HepG2 (cell line): Measurements from ENCODE around the gene MND1. TPM values are rescaled to one million over a fixed set of nuclear protein-coding genes. Genes with fewer than 3 reads are reported as not detected.

Source experiments
- ATAC-seq: fragments of 200-7000 bp; cut with Tn5 transposase; 3 replicates; pipeline ENCODE4 v1.9.1; 2020; ENCODE audit warnings: mild to moderate bottlenecking, moderate library complexity
- BruUV-seq: library from RNA; stranded (reverse); fragments of 400-500 nt; replicated peaks from 2 replicates; lab custom pipeline; 2021; lab: Mats Ljungman, UMichigan
- CTCF ChIA-PET: fragments of 300-600 bp; formaldehyde crosslinking; extraction: SDS; loops from one replicate; lab custom pipeline; 2021; ENCODE audit warnings: low total read pairs, inconsistent platforms, low intra/inter-chr PET ratio; lab: Yijun Ruan, JAX
- POLR2A ChIA-PET: fragments of 350-600 bp; sonication (Branson Sonifier 250); formaldehyde crosslinking; loops from one replicate; lab custom pipeline; 2020; ENCODE audit warnings: antibody characterized with exemption, inconsistent platforms; lab: Yijun Ruan, JAX
- DNase-seq: peaks from one replicate; pipeline ENCODE4 v3.0.0-alpha.2; 2015; ENCODE audit warnings: low spot score
- FAIRE-seq: peaks from 3 replicates; lab custom pipeline; 2011; peaks lifted over from hg19 to GRCh38; lab: Jason Lieb, UNC
- H2AFZ ChIP-seq: one replicate; pipeline ENCODE4 v1.6.1; 2011; ENCODE audit warnings: low read length, inconsistent platforms
- H3K27ac ChIP-seq: fragments of 300-600 bp; 3 replicates; pipeline ENCODE4 v1.8.0; 2011; ENCODE audit warnings: mixed run types, mild to moderate bottlenecking, mixed read lengths, low read length, inconsistent platforms; ENCODE audit not compliant: insufficient read depth; ENCODE audit errors: extremely low read length
- H3K27me3 ChIP-seq, 2 experiments: fragments of 200-600 bp in 1 of 2; 2 replicates in 1 of 2; 3 replicates in 1 of 2; pipeline versions ENCODE4 v1.6.0 to v1.8.0; 2011; ENCODE audit warnings: low read length in 2 of 2, mild to moderate bottlenecking in 2 of 2, moderate library complexity in 2 of 2, inconsistent platforms in 1 of 2; ENCODE audit not compliant: insufficient read depth in 2 of 2, control insufficient read depth in 1 of 2
- H3K36me3 ChIP-seq, 2 experiments: fragments of 200-600 bp in 1 of 2; replicated peaks in 1 of 2; 2 replicates in 1 of 2; 3 replicates in 1 of 2; pipeline versions ENCODE4 v1.5.1 to v1.8.0; 2011; ENCODE audit warnings: low read length in 2 of 2, inconsistent platforms in 1 of 2; ENCODE audit not compliant: insufficient read depth in 2 of 2, control insufficient read depth in 1 of 2
- H3K4me1 ChIP-seq: 2 replicates; pipeline ENCODE4 v1.5.1; 2012; ENCODE audit warnings: low read length, inconsistent platforms; ENCODE audit not compliant: insufficient read depth
- H3K4me2 ChIP-seq: 2 replicates; pipeline ENCODE4 v1.6.0; 2011; ENCODE audit warnings: low read depth, low read length, inconsistent platforms
- H3K4me3 ChIP-seq, 3 experiments: fragments of 200-600 bp in 1 of 3; sonication (generic), shearing (Covaris generic) in 1 of 3; replicated peaks in 1 of 3; 2 replicates each; pipeline ENCODE4 v1.5.1; 2011 to 2016; ENCODE audit warnings: low read length in 3 of 3, inconsistent platforms in 2 of 3, low read depth in 2 of 3, mild to moderate bottlenecking in 2 of 3, control low read depth in 1 of 3, mixed read lengths in 1 of 3; ENCODE audit not compliant: insufficient read depth in 1 of 3
- H3K79me2 ChIP-seq: one replicate; pipeline ENCODE4 v1.6.1; 2011; ENCODE audit warnings: low read length, inconsistent platforms; ENCODE audit not compliant: insufficient read depth
- H3K9ac ChIP-seq: 2 replicates; pipeline ENCODE4 v1.6.0; 2011; ENCODE audit warnings: mild to moderate bottlenecking, low read depth, low read length, inconsistent platforms; ENCODE audit not compliant: insufficient read depth
- H3K9me3 ChIP-seq: 2 replicates; pipeline ENCODE4 v1.5.1; 2012; ENCODE audit warnings: mild to moderate bottlenecking, low read length
- H4K20me1 ChIP-seq: 2 replicates; pipeline ENCODE4 v1.6.0; 2011; ENCODE audit warnings: inconsistent platforms, mild to moderate bottlenecking, low read length, moderate library complexity; ENCODE audit not compliant: insufficient read depth
- AFF4 ChIP-seq: sonication (generic); formaldehyde crosslinking; IDR thresholded peaks from 2 replicates; pipeline ENCODE4 v1.4.0; 2020; ENCODE audit warnings: missing genetic modification reagents
- AGO2 ChIP-seq: fragments of 200-400 bp; formaldehyde crosslinking; optimal IDR thresholded peaks from 2 replicates; pipeline ENCODE3; 2017; ENCODE audit warnings: mild to moderate bottlenecking, low read depth, low read length, moderate library complexity
- CEBPB ChIP-seq: IDR thresholded peaks from 2 replicates; pipeline ENCODE4 v1.6.1; 2011; ENCODE audit warnings: low read depth, low read length, improper control_type of control experiment, borderline replicate concordance
- FOXP1 ChIP-seq, 2 experiments: fragments of 450-650 bp in 1 of 2; IDR thresholded peaks; 2 replicates each; pipeline ENCODE4 v1.6.1; 2017 to 2018; ENCODE audit warnings: antibody characterized with exemption in 1 of 2
- HDAC6 ChIP-seq: fragments of 200-600 bp; sonication (generic); IDR thresholded peaks from 2 replicates; pipeline ENCODE4 v1.7.0; 2017; ENCODE audit warnings: mild to moderate bottlenecking, antibody characterized with exemption, low read length, low read depth
- MIER2 ChIP-seq: IDR thresholded peaks from 2 replicates; pipeline ENCODE4 v1.6.1; 2016; ENCODE audit warnings: missing biosample characterization, missing genetic modification reagents
- PHF5A ChIP-seq: IDR thresholded peaks from one replicate; pipeline ENCODE4 v1.6.1; 2018; ENCODE audit warnings: low read depth, missing genetic modification reagents; ENCODE audit not compliant: unreplicated experiment
- RARA ChIP-seq: IDR thresholded peaks from 2 replicates; pipeline ENCODE4 v1.6.1; 2016; ENCODE audit warnings: missing genetic modification reagents, missing compliant biosample characterization
- SRY ChIP-seq: sonication (generic); formaldehyde crosslinking; IDR thresholded peaks from 2 replicates; pipeline ENCODE4 v1.8.0; 2022; ENCODE audit warnings: mild to moderate bottlenecking, missing genetic modification reagents
- ZBTB1 ChIP-seq: sonication (generic); formaldehyde crosslinking; IDR thresholded peaks from 2 replicates; pipeline ENCODE4 v1.4.0; 2020; ENCODE audit warnings: missing genetic modification reagents, borderline replicate concordance
- ZNF382 ChIP-seq: sonication (generic); formaldehyde crosslinking; IDR thresholded peaks from 2 replicates; pipeline ENCODE4 v1.5.0; 2020; ENCODE audit warnings: missing genetic modification reagents, mild to moderate bottlenecking, borderline replicate concordance
- ZNF768 ChIP-seq: sonication (generic); formaldehyde crosslinking; IDR thresholded peaks from 2 replicates; pipeline ENCODE4 v1.4.0; 2020; ENCODE audit warnings: missing genetic modification reagents
- WGBS: methylation state at CpG from one replicate; pipeline ENCODE4 v1.1.6; 2017; ENCODE audit warnings: low lambda C conversion rate; 5-methylcytosine and 5-hydroxymethylcytosine counted together
- in situ Hi-C: cut with HindIII; loops from 2 replicates; pipeline ENCODE4 v1.10.0; 2017; ENCODE audit warnings: low pct_unique_long_range_greater_than_20kb; ENCODE audit not compliant: extremely low pct_ligation_motif_present
- intact Hi-C: fragments of 100-400 bp; cut with micrococcal nuclease; formaldehyde crosslinking; loops from one replicate; pipeline ENCODE4 v1.10.0; 2022; ENCODE audit not compliant: unreplicated experiment
- polyA plus RNA-seq, 8 experiments: library from polyadenylated mRNA; depleted of rRNA in 3 of 8; stranded (reverse) in 7 of 8; unstranded in 1 of 8; fragments of >200 nt; fragmentation: Illumina TruSeq in 4 of 8; extraction: Trizol in 4 of 8; gene quantifications; 2 replicates each; pipeline versions ENCODE4 v1.2.1 to v1.2.3, GENCODE V29; 2011 to 2016; ENCODE audit warnings: low read depth in 4 of 8, missing spikeins in 1 of 8, mixed read lengths in 1 of 8; ENCODE audit not compliant: insufficient read depth in 1 of 8
- total RNA-seq, 5 experiments: library from RNA; depleted of rRNA; stranded (reverse); fragments of >200 nt; fragmentation: Illumina TruSeq; extraction: Trizol; gene quantifications; 2 replicates each; pipeline ENCODE4 v1.2.3, GENCODE V29; 2016; ENCODE audit warnings: low read depth in 1 of 5
- TF ChIP-seq, protein P1 (sequence below): IDR thresholded peaks from 2 replicates; pipeline ENCODE4 v1.6.1; 2012; ENCODE audit warnings: low read length, improper control_type of control experiment

Gene MND1
- total and polyA plus RNA-seq, 2 of the 13 experiments (the other 11 are each of a cell fraction or from before 2014, with no cell fraction given) = 4.8 to 30.7 TPM

GRCh38 chr4:153453402-153453801, 108.9 kb downstream of the MND1 start:
- CTCF ChIA-PET = no interaction called here
- Histone ChIP-seq H3K27me3 (no peaks in the 10 kb centered on the region), H3K4me1 (peaks cover 27% of the 10 kb centered on the region), H3K9ac (no peak overlapping the region), H2AFZ (no peak overlapping the region), H3K27ac (no peak overlapping the region), H3K4me3 (no peak overlapping the region), H3K79me2 (no peaks in the 10 kb centered on the region), H3K9me3 (no peaks in the 10 kb centered on the region), H4K20me1 (no peaks in the 10 kb centered on the region), H3K4me2 (no peak overlapping the region), H3K36me3 (no peaks in the 10 kb centered on the region)
- no TSS peak for BruUV-seq
- FAIRE-seq (no peak), DNase-seq (no peak), ATAC-seq (no peak)
- 12% methylated on average over 8 of the region's 8 CpGs for WGBS
- TF ChIP-seq SRY = no peak
- peak; percentile 59; the same call in 1 of the 2 replicates for TF ChIP-seq ZNF768 (CRISPR knock-in tag)
- no peak for TF ChIP-seq ZNF382 (CRISPR knock-in tag)
- peak; percentile 49; the same call in 1 of the 2 replicates for TF ChIP-seq RARA (CRISPR knock-in tag)
- TF ChIP-seq FOXP1 (IDR thresholded peaks at IDR 0.05) = no peak
- 0 out of 2 replicates have a peak, but pooled peaks have one; percentile 8 for TF ChIP-seq FOXP1 (CRISPR knock-in tag; IDR thresholded peaks at IDR 0.05)
- TF ChIP-seq HDAC6 = no peak
- no peak for TF ChIP-seq PHF5A (CRISPR knock-in tag)
- TF ChIP-seq CEBPB = peak; percentile 30
- no peak for TF ChIP-seq AGO2
- in situ Hi-C loops (no loop called here), intact Hi-C loops (no loop called here)
- POLR2A ChIA-PET = interaction anchor here (2.9 kb wide), 1 partner anchor 13 kb away, joined by 13 read pairs; the partner anchor contains the start of gene TMEM131L

- ChIA-PET CTCF (no interaction called here), POLR2A (no interaction called here)
- DNase-seq (no peak), ATAC-seq (no peak), FAIRE-seq (no peak)
- Histone ChIP-seq H3K27me3 (no peaks in the 10 kb centered on the region), H3K9ac (no peak overlapping the region), H3K4me3 (no peak overlapping the region), H3K4me1 (no peaks in the 10 kb centered on the region), H4K20me1 (no peaks in the 10 kb centered on the region), H3K79me2 (no peaks in the 10 kb centered on the region), H3K27ac (no peak overlapping the region), H3K9me3 (no peaks in the 10 kb centered on the region), H2AFZ (no peak overlapping the region), H3K36me3 (no peaks in the 10 kb centered on the region), H3K4me2 (no peak overlapping the region)
- 0% methylated on average over 1 of the region's 1 CpG for WGBS
- no TSS peak for BruUV-seq
- intact Hi-C loops (no loop called here), in situ Hi-C loops (no loop called here)
- TF ChIP-seq ZBTB1 (CRISPR knock-in tag) (no peak), MIER2 (CRISPR knock-in tag) (no peak), AFF4 (CRISPR knock-in tag) (no peak)
- TF ChIP-seq, protein P1, sequence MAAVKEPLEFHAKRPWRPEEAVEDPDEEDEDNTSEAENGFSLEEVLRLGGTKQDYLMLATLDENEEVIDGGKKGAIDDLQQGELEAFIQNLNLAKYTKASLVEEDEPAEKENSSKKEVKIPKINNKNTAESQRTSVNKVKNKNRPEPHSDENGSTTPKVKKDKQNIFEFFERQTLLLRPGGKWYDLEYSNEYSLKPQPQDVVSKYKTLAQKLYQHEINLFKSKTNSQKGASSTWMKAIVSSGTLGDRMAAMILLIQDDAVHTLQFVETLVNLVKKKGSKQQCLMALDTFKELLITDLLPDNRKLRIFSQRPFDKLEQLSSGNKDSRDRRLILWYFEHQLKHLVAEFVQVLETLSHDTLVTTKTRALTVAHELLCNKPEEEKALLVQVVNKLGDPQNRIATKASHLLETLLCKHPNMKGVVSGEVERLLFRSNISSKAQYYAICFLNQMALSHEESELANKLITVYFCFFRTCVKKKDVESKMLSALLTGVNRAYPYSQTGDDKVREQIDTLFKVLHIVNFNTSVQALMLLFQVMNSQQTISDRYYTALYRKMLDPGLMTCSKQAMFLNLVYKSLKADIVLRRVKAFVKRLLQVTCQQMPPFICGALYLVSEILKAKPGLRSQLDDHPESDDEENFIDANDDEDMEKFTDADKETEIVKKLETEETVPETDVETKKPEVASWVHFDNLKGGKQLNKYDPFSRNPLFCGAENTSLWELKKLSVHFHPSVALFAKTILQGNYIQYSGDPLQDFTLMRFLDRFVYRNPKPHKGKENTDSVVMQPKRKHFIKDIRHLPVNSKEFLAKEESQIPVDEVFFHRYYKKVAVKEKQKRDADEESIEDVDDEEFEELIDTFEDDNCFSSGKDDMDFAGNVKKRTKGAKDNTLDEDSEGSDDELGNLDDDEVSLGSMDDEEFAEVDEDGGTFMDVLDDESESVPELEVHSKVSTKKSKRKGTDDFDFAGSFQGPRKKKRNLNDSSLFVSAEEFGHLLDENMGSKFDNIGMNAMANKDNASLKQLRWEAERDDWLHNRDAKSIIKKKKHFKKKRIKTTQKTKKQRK = no peak
Measured at GRCh38 chr4:153458969-153459368, 114.5 kb downstream of the MND1 start.
